Uterus (tissue), 4 donors: ENCODE data around the gene MEIOB. TPM values are rescaled to one million over a fixed set of nuclear protein-coding genes. Genes with fewer than 3 reads are reported as not detected.

Experiments
- DNase-seq, 2 donors: peaks; one replicate each; pipeline ENCODE4 v3.0.0-alpha.2; 2019 to 2020
- H3K27ac ChIP-seq, 2 donors: fragments of 200-600 bp; sonication (generic); 1 replicate in 1 of 2; 2 replicates in 1 of 2; pipeline ENCODE4 v1.5.1; 2016 to 2018
- H3K27me3 ChIP-seq, 2 donors: fragments of 200-600 bp; sonication (generic); one replicate each; pipeline ENCODE4 v1.5.1; 2018 to 2019; ENCODE audit warnings: control low read depth in 1 of 2
- H3K36me3 ChIP-seq, 2 donors: fragments of 200-600 bp; sonication (generic); one replicate each; pipeline ENCODE4 v1.5.1; 2019; ENCODE audit warnings: control low read depth in 1 of 2
- H3K4me1 ChIP-seq, 2 donors: fragments of 200-600 bp; sonication (generic); one replicate each; pipeline ENCODE4 v1.5.1; 2018 to 2019; ENCODE audit warnings: control low read depth in 1 of 2
- H3K4me3 ChIP-seq, 2 donors: fragments of 200-600 bp; sonication (generic); 1 replicate in 1 of 2; 2 replicates in 1 of 2; pipeline ENCODE4 v1.5.1; 2018 to 2019; ENCODE audit warnings: mild to moderate bottlenecking in 1 of 2
- H3K9me3 ChIP-seq, 2 donors: fragments of 200-600 bp; sonication (generic); one replicate each; pipeline ENCODE4 v1.5.1; 2019; ENCODE audit warnings: control low read depth in 1 of 2
- POLR2A ChIP-seq, 2 donors: fragments of 450-650 bp; IDR thresholded peaks; one replicate each; pipeline ENCODE4 v1.6.1; 2016; ENCODE audit warnings: antibody characterized with exemption in 2 of 2, mild to moderate bottlenecking in 1 of 2, moderate library complexity in 1 of 2
- intact Hi-C: fragments of 100-400 bp; cut with DNase I; formaldehyde crosslinking; loops from one replicate; pipeline ENCODE4 v1.15.1; 2023; ENCODE audit warnings: low total_unique reads
- total RNA-seq, 4 donors: library from RNA; depleted of rRNA in 3 of 4; stranded (reverse); fragments of >200 nt in 3 of 4; gene quantifications; one replicate each; pipeline versions ENCODE4 v1.1.0 to v1.2.4, GENCODE V29; 2014 to 2023
- TF ChIP-seq, protein P1 (sequence below), 4 experiments: fragments of 200-600 bp in 2 of 4; fragments of 450-650 bp in 2 of 4; sonication (generic) in 2 of 4; IDR thresholded peaks; one replicate each; pipeline ENCODE4 v1.5.1; 2016 to 2019; ENCODE audit warnings: antibody characterized with exemption in 4 of 4, mild to moderate bottlenecking in 2 of 4, moderate library complexity in 1 of 4
- donor health status: DM: yes; HTN: yes; CAD: no.

Gene MEIOB
- total RNA-seq, 4 donors from 2014 or later: 0.48 to 0.76 TPM; not detected in 2

DNA sequence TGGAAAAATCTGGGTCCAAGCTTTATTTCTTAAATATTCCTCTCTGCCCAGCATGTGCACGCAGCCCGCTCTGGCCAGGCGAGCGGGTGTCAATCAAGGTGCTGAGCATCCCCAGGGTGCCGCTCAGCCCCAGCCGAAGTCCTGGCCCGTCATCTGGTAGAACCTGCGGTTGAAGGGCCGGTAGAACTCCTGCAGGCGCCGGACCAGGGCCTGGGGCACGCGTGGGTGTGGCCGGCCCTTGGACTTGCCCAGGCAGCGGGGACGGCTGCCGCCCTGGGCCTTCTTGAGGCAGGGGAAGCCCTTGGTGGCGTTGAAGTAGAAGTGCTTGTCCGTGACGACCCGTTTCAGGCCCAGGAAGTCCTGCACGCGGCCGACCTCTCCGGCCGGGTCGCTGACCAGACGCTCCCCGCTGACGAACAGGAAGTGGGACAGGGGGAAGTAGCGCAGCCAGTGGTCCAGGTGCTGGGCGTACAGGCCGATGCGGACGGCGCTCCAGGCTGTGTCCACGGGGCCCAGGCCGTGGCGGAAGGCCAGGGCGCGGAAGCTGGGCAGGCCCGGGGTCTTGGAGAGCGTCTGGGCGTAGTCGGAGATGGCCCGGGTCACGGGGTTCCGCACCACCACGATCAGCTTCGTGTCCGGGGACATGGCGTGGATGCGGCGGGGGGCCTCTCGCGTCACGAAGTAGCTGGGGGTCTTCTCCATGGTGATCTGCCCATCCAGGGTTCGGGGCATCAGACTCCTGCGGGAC, 39.7 kb upstream of the MEIOB start:
- no peak overlapping the region for H3K4me3 ChIP-seq
- DNase-seq: no peak
- intact Hi-C loops: no loop called here
- H3K9me3 ChIP-seq: no peaks in the 10 kb centered on the region
- H3K27me3 ChIP-seq: no peaks in the 10 kb centered on the region
- TF ChIP-seq, protein P1, sequence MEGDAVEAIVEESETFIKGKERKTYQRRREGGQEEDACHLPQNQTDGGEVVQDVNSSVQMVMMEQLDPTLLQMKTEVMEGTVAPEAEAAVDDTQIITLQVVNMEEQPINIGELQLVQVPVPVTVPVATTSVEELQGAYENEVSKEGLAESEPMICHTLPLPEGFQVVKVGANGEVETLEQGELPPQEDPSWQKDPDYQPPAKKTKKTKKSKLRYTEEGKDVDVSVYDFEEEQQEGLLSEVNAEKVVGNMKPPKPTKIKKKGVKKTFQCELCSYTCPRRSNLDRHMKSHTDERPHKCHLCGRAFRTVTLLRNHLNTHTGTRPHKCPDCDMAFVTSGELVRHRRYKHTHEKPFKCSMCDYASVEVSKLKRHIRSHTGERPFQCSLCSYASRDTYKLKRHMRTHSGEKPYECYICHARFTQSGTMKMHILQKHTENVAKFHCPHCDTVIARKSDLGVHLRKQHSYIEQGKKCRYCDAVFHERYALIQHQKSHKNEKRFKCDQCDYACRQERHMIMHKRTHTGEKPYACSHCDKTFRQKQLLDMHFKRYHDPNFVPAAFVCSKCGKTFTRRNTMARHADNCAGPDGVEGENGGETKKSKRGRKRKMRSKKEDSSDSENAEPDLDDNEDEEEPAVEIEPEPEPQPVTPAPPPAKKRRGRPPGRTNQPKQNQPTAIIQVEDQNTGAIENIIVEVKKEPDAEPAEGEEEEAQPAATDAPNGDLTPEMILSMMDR (IDR thresholded peaks at IDR 0.05): no peak
- no peak for TF ChIP-seq POLR2A (IDR thresholded peaks at IDR 0.05)
- no peaks in the 10 kb centered on the region for H3K36me3 ChIP-seq
- no peak overlapping the region for H3K27ac ChIP-seq
- H3K4me1 ChIP-seq: no peaks in the 10 kb centered on the region

DNA sequence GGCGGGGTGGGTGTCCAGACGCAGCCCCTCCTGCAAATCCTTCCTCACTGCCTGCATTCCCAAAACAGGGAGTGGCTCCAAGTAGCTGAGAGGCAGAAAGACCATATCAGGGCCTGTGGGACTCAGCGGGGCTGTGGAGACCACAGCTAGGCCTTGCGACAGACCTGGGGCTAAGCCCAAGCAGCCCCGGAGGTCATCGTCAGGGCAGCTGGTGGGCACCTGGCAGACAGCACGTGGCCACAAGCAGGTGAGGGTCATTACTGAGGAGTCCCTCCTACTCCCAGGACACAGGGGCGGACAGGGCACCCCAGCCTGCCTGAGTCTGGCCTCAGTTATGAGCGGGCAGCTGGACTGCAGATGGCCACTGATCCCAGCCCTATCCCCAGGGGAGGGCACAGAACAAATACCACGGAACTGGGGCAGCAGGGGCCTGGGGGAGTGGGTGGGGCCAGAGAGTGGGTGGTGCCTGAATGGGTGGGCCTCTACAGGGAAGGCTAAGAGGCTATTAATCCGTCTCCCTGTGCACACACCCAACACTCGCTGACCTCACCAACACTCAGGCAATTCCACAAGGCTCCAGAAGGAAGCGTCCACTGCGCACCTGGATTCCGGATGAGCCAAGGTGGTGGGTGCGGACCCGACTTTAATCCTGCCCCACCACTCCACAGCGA, 37.7 kb upstream of the MEIOB start:
- no peak overlapping the region for H3K4me3 ChIP-seq
- DNase-seq: no peak
- no peaks in the 10 kb centered on the region for H3K36me3 ChIP-seq
- TF ChIP-seq POLR2A (IDR thresholded peaks at IDR 0.05): no peak
- TF ChIP-seq, protein P1 (IDR thresholded peaks at IDR 0.05): no peak
- no peaks in the 10 kb centered on the region for H3K4me1 ChIP-seq
- no peaks in the 10 kb centered on the region for H3K27me3 ChIP-seq
- intact Hi-C loops: no loop called here
- no peaks in the 10 kb centered on the region for H3K9me3 ChIP-seq
- no peak overlapping the region for H3K27ac ChIP-seq

DNA sequence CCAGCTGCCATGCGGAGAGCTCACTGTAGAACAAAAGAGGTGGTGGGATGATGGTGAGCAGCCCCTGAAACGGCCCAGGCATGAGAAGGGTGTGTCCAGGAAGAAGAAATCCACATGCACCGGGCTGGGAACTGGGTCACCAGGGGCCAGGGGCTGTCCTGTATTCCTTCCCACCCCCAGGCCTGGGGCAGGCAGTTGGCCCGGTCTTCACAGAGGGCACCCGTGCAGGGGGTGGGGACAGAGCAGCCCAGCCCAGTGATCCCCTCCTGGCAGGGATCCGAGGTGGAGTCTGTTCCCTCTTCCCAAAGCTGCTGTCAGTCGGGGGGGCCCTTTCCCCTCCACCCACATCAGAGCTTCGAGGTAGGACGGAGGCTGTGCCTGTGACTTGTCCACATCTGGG, 37.0 kb upstream of the MEIOB start:
- TF ChIP-seq, protein P1 (IDR thresholded peaks at IDR 0.05): no peak
- no peak for TF ChIP-seq POLR2A (IDR thresholded peaks at IDR 0.05)
- Histone ChIP-seq H3K4me3 (no peak overlapping the region), H3K27ac (no peak overlapping the region), H3K9me3 (no peaks in the 10 kb centered on the region), H3K36me3 (no peaks in the 10 kb centered on the region), H3K4me1 (no peaks in the 10 kb centered on the region), H3K27me3 (no peaks in the 10 kb centered on the region)
- intact Hi-C loops: no loop called here
- DNase-seq: no peak

DNA sequence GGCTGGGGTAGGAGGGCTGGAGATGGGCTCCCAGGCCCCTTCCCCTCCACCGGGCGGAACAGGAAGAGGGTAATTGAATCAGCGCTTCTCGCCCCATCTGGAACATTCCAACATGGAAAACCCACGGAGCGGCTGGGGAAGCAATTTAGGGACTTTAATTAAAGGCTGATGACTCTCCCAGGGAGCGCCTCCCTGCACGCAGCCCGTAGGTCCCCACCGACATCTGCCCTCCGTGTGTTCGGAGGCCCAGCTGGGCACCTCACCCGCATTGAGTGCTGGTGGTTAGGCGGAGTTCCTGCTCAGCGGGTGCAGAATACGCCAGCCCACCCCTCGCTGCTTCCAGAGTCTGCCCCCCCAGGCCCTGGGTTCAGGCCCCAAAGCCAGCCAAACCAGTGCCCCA, 36.2 kb upstream of the MEIOB start:
- Histone ChIP-seq H3K27me3 (no peaks in the 10 kb centered on the region), H3K9me3 (no peaks in the 10 kb centered on the region), H3K4me3 (no peak overlapping the region), H3K27ac (no peak overlapping the region), H3K36me3 (no peaks in the 10 kb centered on the region), H3K4me1 (no peaks in the 10 kb centered on the region)
- no peak for DNase-seq
- intact Hi-C loops: no loop called here
- TF ChIP-seq, protein P1 (IDR thresholded peaks at IDR 0.05): no peak
- no peak for TF ChIP-seq POLR2A (IDR thresholded peaks at IDR 0.05)

DNA sequence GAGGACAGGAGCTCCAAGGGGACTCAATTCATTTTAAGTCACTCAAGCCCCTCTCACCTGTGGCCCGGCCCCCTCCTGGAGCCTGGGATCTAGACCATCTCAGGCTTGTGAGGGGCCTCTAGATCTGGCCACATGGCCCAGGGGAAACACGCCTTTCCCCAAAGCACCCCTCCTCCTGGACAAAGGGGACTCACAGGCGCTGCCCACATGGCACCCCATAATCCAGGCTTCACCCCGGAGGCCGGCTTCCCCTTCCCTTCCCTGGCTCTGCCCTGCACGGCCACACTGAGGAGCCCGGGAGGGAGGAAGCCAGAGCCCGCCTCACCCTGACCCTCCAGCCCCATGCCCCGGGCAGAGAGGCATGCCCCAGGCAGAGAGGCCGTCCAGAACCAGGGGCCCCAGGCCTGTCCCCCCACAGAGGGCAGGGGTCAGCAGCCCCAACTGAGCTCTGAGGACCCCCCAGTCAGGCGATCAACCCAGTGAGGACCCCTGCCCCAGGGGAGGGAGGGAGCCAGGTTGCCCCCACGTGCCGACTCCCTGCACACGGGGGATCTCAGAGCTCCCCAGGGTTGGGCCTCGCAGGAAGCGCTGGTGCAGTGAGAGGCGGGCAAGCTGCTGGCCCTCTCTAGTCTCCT, 35.4 kb upstream of the MEIOB start:
- Histone ChIP-seq H3K27me3 (no peaks in the 10 kb centered on the region), H3K36me3 (no peaks in the 10 kb centered on the region), H3K27ac (no peak overlapping the region), H3K9me3 (no peaks in the 10 kb centered on the region), H3K4me1 (no peaks in the 10 kb centered on the region), H3K4me3 (no peak overlapping the region)
- intact Hi-C loops: no loop called here
- TF ChIP-seq, protein P1 (IDR thresholded peaks at IDR 0.05): no peak
- TF ChIP-seq POLR2A (IDR thresholded peaks at IDR 0.05): no peak
- DNase-seq: no peak
